Activated CD4-positive, alpha-beta T cell treated with anti-CD3 and anti-CD28 coated beads, Interleukin-2, amount 10 ng/mL, durations not matched to agents 7 days and 5 days (primary cell): Measurements from ENCODE around the gene DHX30. TPM values are rescaled to one million over a fixed set of nuclear protein-coding genes. Genes with fewer than 3 reads are reported as not detected.
"Not testable (repeated sequence)": the region's sequence is repeated elsewhere in the genome, so short reads cannot be mapped to it uniquely, and the experiment has no call there.

ENCODE experiments used
- CTCF ChIA-PET: fragments of 350-600 bp; sonication (Branson Sonifier 250); formaldehyde crosslinking; loops from one replicate; lab custom pipeline; 2021; ENCODE audit warnings: antibody characterized with exemption; lab: Charles Lee
- POLR2A ChIA-PET: fragments of 350-600 bp; sonication (Branson Sonifier 250); formaldehyde crosslinking; loops from one replicate; lab custom pipeline; 2021; ENCODE audit warnings: antibody characterized with exemption; lab: Charles Lee
- DNase-seq: peaks from one replicate; pipeline ENCODE4 v3.0.0-alpha.2; 2020
- H3K27ac Mint-ChIP-seq: one replicate; pipeline ENCODE4 v1.8.0; 2021; ENCODE audit warnings: mild to moderate bottlenecking, moderate library complexity, mixed read lengths
- H3K27me3 Mint-ChIP-seq: one replicate; pipeline ENCODE4 v1.8.0; 2021; ENCODE audit warnings: mixed read lengths
- H3K36me3 Mint-ChIP-seq: one replicate; pipeline ENCODE4 v1.8.0; 2021; ENCODE audit warnings: low read depth, mixed read lengths
- H3K4me1 Mint-ChIP-seq: one replicate; pipeline ENCODE4 v1.8.0; 2021; ENCODE audit warnings: mixed read lengths
- H3K4me3 Mint-ChIP-seq: one replicate; pipeline ENCODE4 v1.8.0; 2021; ENCODE audit warnings: mild to moderate bottlenecking, moderate library complexity, mixed read lengths
- H3K9me3 Mint-ChIP-seq: one replicate; pipeline ENCODE4 v1.8.0; 2021; ENCODE audit warnings: mixed read lengths
- total RNA-seq, 2 experiments: library from RNA; stranded (reverse); gene quantifications; one replicate each; pipeline ENCODE4 v1.2.3, GENCODE V29; 2021

Gene DHX30
- total RNA-seq, 2 experiments from 2014 or later = 73.2 to 77.8 TPM

DNA sequence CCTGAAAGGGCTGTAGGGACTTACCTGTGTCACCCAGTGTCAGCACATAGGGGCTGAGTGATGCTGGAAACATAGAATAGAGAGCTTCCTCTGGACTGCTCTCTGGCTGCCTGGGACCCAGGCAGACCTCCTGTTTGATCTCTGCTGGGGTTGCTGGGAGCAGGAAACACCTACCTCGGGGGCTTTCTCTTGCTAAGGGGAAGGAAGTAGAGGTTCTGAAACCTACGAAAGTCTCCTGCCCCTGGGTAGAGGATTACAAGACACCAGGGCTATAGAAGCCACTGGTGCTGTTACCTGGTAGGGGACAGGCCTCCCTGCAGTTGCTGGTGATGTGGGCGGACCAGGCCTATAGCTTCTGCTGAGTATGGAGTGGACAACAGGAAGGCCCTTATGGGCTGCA is 81.7 kb downstream of the DHX30 start:
- no peak for DNase-seq
- Mint-ChIP-seq H3K27me3 (no peaks in the 10 kb centered on the region), H3K9me3 (no peaks in the 10 kb centered on the region), H3K4me1 (peaks cover 11% of the 10 kb centered on the region), H3K4me3 (no peak overlapping the region), H3K36me3 (peaks cover 24% of the 10 kb centered on the region), H3K27ac (no peak overlapping the region)
- CTCF ChIA-PET = no interaction called here
- POLR2A ChIA-PET = no interaction called here

DNA sequence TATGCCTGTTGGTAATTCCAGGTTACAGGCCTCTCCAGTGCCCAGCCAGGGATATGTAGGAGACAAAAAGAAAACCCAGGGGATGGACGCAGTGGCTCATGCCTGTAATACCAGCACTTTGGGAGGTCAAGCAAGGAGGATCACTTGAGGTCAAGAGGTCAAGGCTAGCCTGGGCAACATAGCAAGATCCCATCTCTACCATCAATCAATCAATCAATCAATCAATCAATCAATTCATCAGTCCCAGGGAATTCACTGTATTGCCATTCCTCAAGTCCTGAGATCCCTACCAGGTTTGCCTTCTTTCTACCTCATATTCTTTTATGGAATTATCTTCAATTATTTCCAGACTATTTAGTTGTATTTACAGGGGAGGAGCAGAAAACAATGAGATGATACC is 82.2 kb downstream of the DHX30 start:
- CTCF ChIA-PET = no interaction called here
- Mint-ChIP-seq H3K27me3 (no peaks in the 10 kb centered on the region), H3K9me3 (no peaks in the 10 kb centered on the region), H3K4me1 (peaks cover 11% of the 10 kb centered on the region), H3K36me3 (peaks cover 24% of the 10 kb centered on the region), H3K27ac (no peak overlapping the region), H3K4me3 (no peak overlapping the region)
- POLR2A ChIA-PET = no interaction called here
- no peak for DNase-seq

DNA sequence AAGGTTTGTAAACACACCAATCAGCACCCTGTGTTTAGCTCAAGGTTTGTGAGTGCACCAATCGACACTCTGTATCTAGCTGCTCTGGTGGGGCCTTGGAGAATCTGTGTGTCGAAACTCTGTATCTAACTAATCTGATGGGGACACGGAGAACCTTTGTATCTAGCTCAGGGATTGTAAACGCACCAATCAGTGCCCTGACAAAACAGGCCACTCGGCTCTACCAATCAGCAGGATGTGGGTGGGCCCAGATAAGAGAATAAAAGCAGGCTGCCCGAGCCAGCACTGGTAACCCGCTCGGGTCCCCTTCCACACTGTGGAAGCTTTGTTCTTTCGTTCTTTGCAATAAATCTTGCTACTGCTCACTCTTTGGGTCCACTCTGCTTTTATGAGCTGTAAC is 85.1 kb downstream of the DHX30 start:
- ChIA-PET CTCF (interaction anchor here (0.6 kb wide), 1 partner anchor 124 kb away, joined by 3 read pairs; no protein-coding TSS in a partner anchor), POLR2A (interaction anchor here (0.6 kb wide), 1 partner anchor 45 kb away, joined by 3 read pairs; no protein-coding TSS in a partner anchor)
- H3K4me3 Mint-ChIP-seq, H3K27me3 Mint-ChIP-seq, H3K9me3 Mint-ChIP-seq, DNase-seq: not testable (repeated sequence)
- H3K36me3 Mint-ChIP-seq = peaks cover 38% of the 10 kb centered on the region
- peak overlapping the region; percentile 27 for H3K27ac Mint-ChIP-seq
- H3K4me1 Mint-ChIP-seq = peaks cover 19% of the 10 kb centered on the region

DNA sequence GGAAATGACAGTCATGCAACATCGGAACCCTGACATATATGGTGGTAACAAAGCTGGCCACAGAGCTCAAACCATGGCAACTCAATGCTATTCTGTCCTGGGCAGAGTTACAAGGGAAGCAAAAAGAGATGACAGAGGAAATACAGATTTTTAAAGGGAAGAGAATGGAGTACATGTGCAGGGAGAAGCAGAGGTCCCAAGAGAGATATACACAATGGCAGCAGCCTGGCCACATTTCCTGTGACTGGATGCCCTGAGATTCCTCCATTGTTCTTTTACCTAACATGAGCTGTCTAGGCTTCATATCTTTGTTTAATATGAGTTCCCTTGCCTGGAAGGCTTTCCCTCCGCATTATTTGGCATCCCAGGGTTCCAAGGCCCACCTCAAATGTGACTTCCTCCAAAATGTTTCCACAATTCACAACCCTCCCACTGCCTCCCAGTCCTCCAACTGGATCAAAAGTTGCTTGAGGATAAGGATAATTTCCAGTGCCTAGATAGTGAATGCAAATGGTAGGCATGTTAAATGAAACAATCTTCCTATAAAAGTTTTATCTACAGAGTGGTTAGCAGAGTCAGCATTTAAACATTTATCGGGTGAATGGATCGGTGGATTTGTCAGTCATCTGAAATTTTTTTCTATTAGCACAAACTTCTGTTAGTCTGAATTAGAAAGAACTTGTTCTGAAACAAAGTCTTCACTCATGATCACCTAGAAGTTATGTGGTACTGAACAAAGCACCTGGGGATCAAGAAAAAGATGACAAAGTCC is 86.2 kb downstream of the DHX30 start:
- H3K36me3 Mint-ChIP-seq = peaks cover 38% of the 10 kb centered on the region
- no peak overlapping the region for H3K27ac Mint-ChIP-seq
- no peaks in the 10 kb centered on the region for H3K27me3 Mint-ChIP-seq
- no peak overlapping the region for H3K4me3 Mint-ChIP-seq
- ChIA-PET CTCF (interaction anchor here (1.9 kb wide), 1 partner anchor 15 kb away, joined by 10 read pairs; no protein-coding TSS in a partner anchor), POLR2A (no interaction called here)
- DNase-seq = no peak
- H3K9me3 Mint-ChIP-seq = no peaks in the 10 kb centered on the region
- H3K4me1 Mint-ChIP-seq = peaks cover 23% of the 10 kb centered on the region

DNA sequence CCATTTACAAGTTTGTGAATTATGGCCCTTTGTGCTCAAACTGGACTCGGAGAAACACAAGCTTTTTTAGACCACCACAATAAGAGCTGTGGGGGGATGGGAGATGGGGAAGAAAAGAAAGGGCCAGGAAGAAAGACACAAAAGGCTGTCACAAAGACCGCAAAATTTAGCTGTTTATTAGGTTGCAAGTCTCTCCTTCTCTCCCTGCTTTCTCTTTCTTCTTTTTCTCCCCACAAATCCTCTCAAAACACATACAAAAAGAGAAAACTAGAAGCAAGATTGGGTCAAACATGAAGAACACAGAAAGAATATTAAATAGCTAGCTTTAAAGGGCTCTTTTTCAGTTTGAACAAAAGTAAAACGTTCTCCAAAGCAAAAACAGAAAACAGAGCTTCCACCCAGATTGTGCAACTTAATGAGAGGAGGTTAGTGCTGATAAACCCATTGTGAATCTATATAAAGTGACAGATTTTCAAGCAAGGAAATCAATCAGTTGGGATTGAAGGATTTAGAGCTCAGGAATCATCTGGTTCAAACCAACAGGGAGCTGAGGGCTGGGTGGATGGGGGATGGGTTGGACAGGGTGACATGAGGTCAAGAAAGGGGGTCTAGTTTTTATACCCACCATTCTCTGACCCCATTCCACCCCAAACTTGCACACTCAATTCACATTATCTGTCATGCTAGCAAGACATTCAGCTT is 87.3 kb downstream of the DHX30 start:
- H3K9me3 Mint-ChIP-seq = no peaks in the 10 kb centered on the region
- no peak for DNase-seq
- H3K27me3 Mint-ChIP-seq = no peaks in the 10 kb centered on the region
- no peak overlapping the region for H3K27ac Mint-ChIP-seq
- ChIA-PET CTCF (interaction anchor here (0.6 to 1.9 kb wide), 5 partner anchors 13 to 76 kb away, joined by 3 to 10 read pairs (median 4); no protein-coding TSS in a partner anchor), POLR2A (no interaction called here)
- H3K36me3 Mint-ChIP-seq = peaks cover 30% of the 10 kb centered on the region
- no peak overlapping the region for H3K4me3 Mint-ChIP-seq
- peaks cover 14% of the 10 kb centered on the region for H3K4me1 Mint-ChIP-seq

DNA sequence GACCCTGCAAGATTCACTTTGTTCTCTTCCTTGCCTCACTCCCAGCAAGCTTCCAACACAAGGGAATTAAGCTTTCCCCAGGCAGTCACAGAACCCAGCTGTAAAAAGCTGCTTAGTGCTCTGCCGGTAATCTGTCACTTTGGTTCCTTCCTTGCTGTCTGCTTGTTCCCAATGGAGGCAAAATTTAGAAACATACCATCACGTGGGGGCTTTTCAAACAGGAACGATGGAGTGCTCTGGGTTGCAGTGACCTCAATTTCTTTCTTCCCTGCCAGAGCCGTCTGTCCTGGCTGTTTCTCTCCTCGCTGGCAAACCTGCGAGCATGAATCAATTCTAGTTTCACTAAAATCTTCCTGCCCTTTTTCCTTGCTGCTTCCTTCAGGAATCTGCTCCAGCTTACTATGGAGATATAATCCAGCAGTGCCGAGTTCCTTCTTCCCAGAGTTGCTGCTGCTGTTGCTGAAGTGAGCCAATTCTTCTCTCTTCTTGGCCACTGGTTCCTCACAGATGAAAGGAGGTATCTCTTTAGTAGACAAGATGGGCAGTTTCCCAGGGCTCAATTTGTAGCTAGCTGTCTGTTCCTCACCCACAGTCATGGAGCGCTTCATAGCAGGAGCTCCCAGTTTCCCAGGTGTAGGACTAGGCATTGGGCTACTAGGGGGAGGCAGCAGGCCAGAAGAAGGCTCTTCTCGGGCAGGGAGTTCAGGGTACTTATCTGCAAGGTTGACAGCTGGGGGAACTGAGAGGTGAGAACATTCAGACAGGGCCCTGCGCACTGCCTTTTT is 88.1 kb downstream of the DHX30 start:
- Mint-ChIP-seq H3K36me3 (peaks cover 29% of the 10 kb centered on the region), H3K4me3 (no peak overlapping the region), H3K9me3 (no peaks in the 10 kb centered on the region), H3K27ac (no peak overlapping the region), H3K27me3 (no peaks in the 10 kb centered on the region), H3K4me1 (peaks cover 12% of the 10 kb centered on the region)
- ChIA-PET POLR2A (no interaction called here), CTCF (interaction anchor here (0.5 to 1.9 kb wide), 6 partner anchors 13 to 141 kb away, joined by 3 to 10 read pairs (median 4); no protein-coding TSS in a partner anchor)
- no peak for DNase-seq

DNA sequence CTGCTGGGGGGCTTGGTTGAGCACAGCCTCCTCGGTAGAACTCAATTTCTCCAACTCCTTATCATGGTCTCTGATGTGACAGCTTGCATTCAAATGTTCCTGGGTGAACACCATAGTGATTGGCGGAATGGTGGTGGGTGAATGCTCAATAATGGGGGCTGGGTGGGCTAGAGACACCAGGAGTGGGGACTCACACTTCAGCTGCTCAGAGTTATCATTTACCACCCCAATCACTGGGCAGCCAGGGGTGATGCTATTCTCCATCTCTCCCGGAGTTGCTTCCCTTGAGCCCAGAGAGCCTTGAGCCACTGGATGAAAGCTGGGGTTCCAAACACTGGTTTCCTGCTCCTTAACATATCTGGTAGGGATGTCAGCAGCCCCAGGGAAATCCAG is 88.7 kb downstream of the DHX30 start:
- POLR2A ChIA-PET = no interaction called here
- CTCF ChIA-PET = interaction anchor here (1.2 to 1.3 kb wide), 2 partner anchors 16 to 268 kb away, joined by 3 read pairs; no protein-coding TSS in a partner anchor
- H3K27ac Mint-ChIP-seq = no peak overlapping the region
- no peak for DNase-seq
- peaks cover 29% of the 10 kb centered on the region for H3K36me3 Mint-ChIP-seq
- no peaks in the 10 kb centered on the region for H3K9me3 Mint-ChIP-seq
- no peaks in the 10 kb centered on the region for H3K27me3 Mint-ChIP-seq
- H3K4me3 Mint-ChIP-seq = no peak overlapping the region
- peaks cover 12% of the 10 kb centered on the region for H3K4me1 Mint-ChIP-seq

DNA sequence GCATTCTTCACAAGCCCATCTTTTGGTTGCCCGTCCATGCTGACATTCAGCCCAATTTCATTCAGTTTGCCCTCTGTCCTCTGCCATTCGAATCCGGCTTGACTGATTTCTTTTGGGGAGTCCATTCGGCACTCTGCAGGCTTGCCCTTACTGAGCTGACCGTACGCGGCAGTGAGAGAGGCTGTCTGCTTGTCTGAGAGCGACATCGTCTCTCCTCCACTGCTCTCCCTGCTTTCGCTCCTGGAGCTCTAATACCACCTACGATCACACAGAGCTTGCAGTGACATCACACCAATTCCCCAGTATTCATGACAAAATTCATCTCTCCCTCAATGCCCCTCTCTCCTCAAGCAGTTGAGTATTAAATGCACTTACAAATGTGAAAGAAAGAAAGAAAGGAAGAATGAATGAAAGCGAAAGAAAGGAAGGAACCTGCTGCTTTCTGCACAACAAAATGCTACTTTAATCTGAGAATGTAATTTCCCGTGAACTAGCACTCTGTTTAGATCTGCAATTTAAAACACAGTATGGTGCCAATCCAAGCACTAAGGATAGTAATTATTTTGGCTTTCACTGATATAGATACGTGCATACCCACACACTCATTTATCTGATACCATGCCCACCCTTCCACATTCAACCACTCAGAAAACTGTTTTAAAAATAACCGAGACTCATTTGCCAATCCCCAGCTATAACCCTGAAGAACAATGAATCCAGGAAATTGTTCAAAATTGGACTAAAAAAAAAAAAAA is 89.5 kb downstream of the DHX30 start:
- H3K4me3 Mint-ChIP-seq = no peak overlapping the region
- no peak for DNase-seq
- H3K27me3 Mint-ChIP-seq = no peaks in the 10 kb centered on the region
- no peak overlapping the region for H3K27ac Mint-ChIP-seq
- H3K36me3 Mint-ChIP-seq = peaks cover 27% of the 10 kb centered on the region
- ChIA-PET POLR2A (interaction anchor here (0.6 kb wide), 1 partner anchor 493 kb away, joined by 4 read pairs; no protein-coding TSS in a partner anchor), CTCF (interaction anchor here (0.6 to 1.2 kb wide), 4 partner anchors 20 to 267 kb away, joined by 3 read pairs; no protein-coding TSS in a partner anchor)
- H3K9me3 Mint-ChIP-seq = no peaks in the 10 kb centered on the region
- H3K4me1 Mint-ChIP-seq = peaks cover 13% of the 10 kb centered on the region

DNA sequence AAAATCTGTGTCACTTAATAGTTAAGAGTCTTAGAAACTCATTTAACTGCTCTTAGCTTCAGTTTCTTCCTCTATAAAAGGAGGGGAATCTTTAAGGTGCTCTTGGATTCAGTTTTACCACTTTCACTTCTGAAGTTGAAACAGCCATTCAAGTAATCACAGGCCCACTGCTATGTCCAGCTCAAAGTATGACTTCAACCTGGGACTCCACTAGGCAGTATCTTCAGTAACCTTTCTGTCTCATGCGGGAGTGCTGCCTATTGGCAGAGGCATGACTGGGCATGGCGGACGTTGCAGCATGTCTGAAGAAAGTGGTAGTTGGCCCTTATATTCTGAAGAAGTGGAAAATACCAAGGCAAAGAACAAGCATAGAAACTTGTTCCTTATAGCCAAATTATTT is 92.3 kb downstream of the DHX30 start:
- Mint-ChIP-seq H3K4me3 (no peak overlapping the region), H3K27me3 (no peaks in the 10 kb centered on the region), H3K27ac (no peak overlapping the region), H3K36me3 (peaks cover 22% of the 10 kb centered on the region), H3K9me3 (no peaks in the 10 kb centered on the region), H3K4me1 (peaks cover 21% of the 10 kb centered on the region)
- CTCF ChIA-PET = no interaction called here
- POLR2A ChIA-PET = no interaction called here
- DNase-seq = no peak

DNA sequence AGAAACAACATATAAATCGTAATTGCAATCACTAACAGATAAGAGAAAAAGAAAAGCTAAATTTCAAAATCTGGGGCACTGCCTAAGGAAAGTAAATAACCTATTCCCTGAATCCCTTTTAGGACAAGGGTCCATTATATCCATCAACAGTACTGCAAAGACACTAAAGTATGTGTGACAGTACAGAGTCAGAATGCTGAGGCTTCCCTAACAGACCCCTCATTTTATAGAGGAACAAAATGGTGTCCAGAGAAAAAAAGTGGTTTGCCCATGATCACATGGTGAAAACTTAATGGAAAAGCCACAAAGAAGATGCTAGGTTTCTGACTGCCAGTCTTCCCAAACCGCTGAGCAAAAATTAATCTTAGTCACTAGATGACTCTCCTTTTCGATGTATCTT is 93.8 kb downstream of the DHX30 start:
- POLR2A ChIA-PET = no interaction called here
- Mint-ChIP-seq H3K27ac (no peak overlapping the region), H3K4me3 (no peak overlapping the region), H3K9me3 (no peaks in the 10 kb centered on the region), H3K4me1 (peaks cover 21% of the 10 kb centered on the region), H3K36me3 (peaks cover 18% of the 10 kb centered on the region), H3K27me3 (no peaks in the 10 kb centered on the region)
- DNase-seq = no peak
- CTCF ChIA-PET = no interaction called here

DNA sequence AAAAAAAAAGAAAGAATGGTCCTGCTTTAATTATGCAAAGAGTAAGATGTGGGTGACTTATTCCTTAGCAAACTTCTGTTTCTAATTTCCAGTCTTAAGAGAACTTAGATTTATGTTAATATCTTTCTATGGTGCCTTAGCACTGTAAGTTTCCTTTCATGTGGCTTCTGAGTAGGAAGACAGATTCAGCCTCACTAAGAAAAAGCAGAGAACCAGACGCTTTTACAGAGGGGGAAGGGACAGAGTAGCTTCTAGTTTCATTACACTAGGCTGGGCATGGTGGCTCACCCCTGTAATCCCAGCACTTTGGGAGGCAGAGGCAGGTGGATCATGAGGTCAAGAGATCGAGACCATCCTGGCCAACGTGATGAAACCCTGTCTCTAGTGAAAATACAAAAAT is 95.0 kb downstream of the DHX30 start:
- H3K36me3 Mint-ChIP-seq = peaks cover 14% of the 10 kb centered on the region
- H3K27me3 Mint-ChIP-seq = no peaks in the 10 kb centered on the region
- ChIA-PET CTCF (interaction anchor here (1.0 kb wide), 1 partner anchor 73 kb away, joined by 3 read pairs; no protein-coding TSS in a partner anchor), POLR2A (no interaction called here)
- H3K4me1 Mint-ChIP-seq = peaks cover 12% of the 10 kb centered on the region
- no peak overlapping the region for H3K27ac Mint-ChIP-seq
- H3K4me3 Mint-ChIP-seq = no peak overlapping the region
- no peaks in the 10 kb centered on the region for H3K9me3 Mint-ChIP-seq
- DNase-seq = no peak
